K562 (cell line): ENCODE measurements around the gene TNFAIP3. TPM values are rescaled to one million over a fixed set of nuclear protein-coding genes. Genes with fewer than 3 reads are reported as not detected.

Experiments used
- HDAC3 ChIP-seq: fragments of 450-650 bp; IDR thresholded peaks from 2 replicates; pipeline ENCODE4 v1.6.1; 2018; ENCODE audit warnings: borderline replicate concordance, mild to moderate bottlenecking, moderate library complexity; ENCODE audit not compliant: partially characterized antibody
- MGA ChIP-seq: fragments of 450-650 bp; IDR thresholded peaks from 2 replicates; pipeline ENCODE4 v1.6.1; 2016; ENCODE audit warnings: mild to moderate bottlenecking, moderate library complexity
- NR2C1 ChIP-seq, 2 experiments: fragments of 450-650 bp; IDR thresholded peaks; 2 replicates each; pipeline ENCODE4 v1.6.1; 2017; ENCODE audit warnings: mild to moderate bottlenecking in 2 of 2, antibody characterized with exemption in 1 of 2, inconsistent platforms in 1 of 2, missing compliant biosample characterization in 1 of 2, missing genetic modification characterization in 1 of 2
- SOX6 ChIP-seq: fragments of 450-650 bp; IDR thresholded peaks from 2 replicates; pipeline ENCODE4 v1.6.1; 2014; ENCODE audit warnings: mild to moderate bottlenecking
- ZNF41 ChIP-seq: fragments of 250-450 bp; sonication (Bioruptor Pico); conservative IDR thresholded peaks from 2 replicates; pipeline ENCODE4 v1.4.0; 2020; ENCODE audit warnings: mild to moderate bottlenecking
- polyA plus RNA-seq, 8 experiments: library from polyadenylated mRNA; depleted of rRNA in 4 of 8; stranded (reverse) in 5 of 8; unstranded in 3 of 8; fragments of >200 nt; fragmentation: Nextera tagmentation in 2 of 8; fragmentation: Illumina TruSeq in 1 of 8; extraction: Ambion mirVana in 2 of 8; extraction: Trizol in 1 of 8; gene quantifications; 2 replicates each; pipeline versions ENCODE4 v1.2.1 to v1.2.3, GENCODE V29; 2011 to 2014; ENCODE audit warnings: inconsistent platforms in 1 of 8, missing spikeins in 1 of 8
- total RNA-seq, 7 experiments: library from RNA; depleted of rRNA in 6 of 7; stranded (reverse); fragments of >200 nt in 6 of 7; fragmentation: Illumina TruSeq in 2 of 7; extraction: Trizol in 2 of 7; gene quantifications; 2 replicates each; pipeline versions ENCODE4 v1.2.1 to v1.2.3, GENCODE V29; 2011 to 2021; ENCODE audit warnings: low replicate concordance in 1 of 7

TNFAIP3 gene
- total and polyA plus RNA-seq, 9 of the 15 experiments (the other 6 are each of a cell fraction or from before 2014, with no cell fraction given), result 0.79 to 17.0 (median 6.4) TPM

GRCh38 chr6:137903933-137904821 lies 37.1 kb downstream of the TNFAIP3 start (continued):
- TF ChIP-seq MGA (peak; percentile 44; the same call in 1 of the 2 replicates), ZNF41 (CRISPR knock-in tag) (peak; percentile 67; the same call in 1 of the 2 replicates), SOX6 (peak; percentile 86), NR2C1 (IDR thresholded peaks at IDR 0.05) (no peak), NR2C1 (tag; IDR thresholded peaks at IDR 0.05) (peak; percentile 65), HDAC3 (peak; percentile 62)
